HCT116 (cell line): ENCODE measurements around the gene ZNF283. TPM values are rescaled to one million over a fixed set of nuclear protein-coding genes. Genes with fewer than 3 reads are reported as not detected.

Experiments
- ATAC-seq: fragments of 200-7000 bp; cut with Tn5 transposase; 2 replicates; pipeline ENCODE4 v1.9.1; 2020; ENCODE audit warnings: mild to moderate bottlenecking, moderate library complexity
- BruUV-seq: library from RNA; stranded (reverse); fragments of 400-500 nt; replicated peaks from 2 replicates; lab custom pipeline; 2021; lab: Mats Ljungman, UMichigan
- CTCF ChIA-PET: fragments of 300-600 bp; sonication (Branson Sonifier 250); formaldehyde crosslinking; loops from one replicate; lab custom pipeline; 2021; ENCODE audit warnings: antibody characterized with exemption; lab: Charles Lee
- POLR2A ChIA-PET: fragments of 300-600, 350-600 bp; sonication (Branson Sonifier 250); formaldehyde crosslinking; loops from one replicate; lab custom pipeline; 2021; ENCODE audit warnings: antibody characterized with exemption; lab: Charles Lee
- RAD21 ChIA-PET, 2 experiments: fragments of 300-600 bp; sonication (Branson Sonifier 250); formaldehyde crosslinking; loops; one replicate each; lab custom pipeline; 2023; ENCODE audit warnings: low total read pairs in 2 of 2; ENCODE audit not compliant: uncharacterized antibody in 2 of 2, unreplicated experiment in 2 of 2, low non-redundant PET in 1 of 2; lab: Charles Lee
- DNase-seq: peaks from one replicate; pipeline ENCODE4 v3.0.0-alpha.2; 2010; ENCODE audit warnings: low read depth, low spot score
- H2AFZ ChIP-seq: fragments of 200-600 bp; shearing (Covaris generic), sonication (generic); 2 replicates; pipeline ENCODE4 v1.6.1; 2017; ENCODE audit warnings: low read depth, mixed run types, mixed read lengths, antibody characterized with exemption, low read length; ENCODE audit not compliant: poor library complexity, severe bottlenecking
- H3K27ac ChIP-seq: 2 replicates; pipeline ENCODE4 v1.5.1; 2012; ENCODE audit warnings: low read depth, low read length
- H3K27me3 ChIP-seq: fragments of 200-600 bp; sonication (generic); 2 replicates; pipeline ENCODE4 v1.6.1; 2016; ENCODE audit warnings: mixed run types, low read length, mixed read lengths; ENCODE audit not compliant: insufficient read depth
- H3K36me3 ChIP-seq, 2 experiments: fragments of 200-500 bp in 1 of 2; fragments of 200-600 bp in 1 of 2; sonication (Bioruptor generic) in 1 of 2; sonication (generic) in 1 of 2; 2 replicates each; pipeline versions ENCODE4 v1.5.1 to v1.6.1; 2014 to 2016; ENCODE audit warnings: low read length in 2 of 2, inconsistent platforms in 1 of 2, mixed read lengths in 1 of 2, mixed run types in 1 of 2; ENCODE audit not compliant: insufficient read depth in 2 of 2, control insufficient read depth in 1 of 2
- H3K4me1 ChIP-seq, 2 experiments: fragments of 200-600 bp in 1 of 2; sonication (generic) in 1 of 2; 2 replicates each; pipeline versions ENCODE4 v1.5.1 to v1.6.1; 2012 to 2017; ENCODE audit warnings: low read length in 2 of 2, inconsistent platforms in 1 of 2, mild to moderate bottlenecking in 1 of 2, mixed read lengths in 1 of 2, mixed run types in 1 of 2, moderate library complexity in 1 of 2; ENCODE audit not compliant: insufficient read depth in 2 of 2, control insufficient read depth in 1 of 2
- H3K4me2 ChIP-seq: fragments of 200-600 bp; sonication (generic); 2 replicates; pipeline ENCODE4 v1.6.1; 2017; ENCODE audit warnings: mixed run types, low read length, mixed read lengths
- H3K4me3 ChIP-seq, 2 experiments: fragments of 200-600 bp in 1 of 2; sonication (generic) in 1 of 2; replicated peaks in 1 of 2; 2 replicates each; pipeline ENCODE4 v1.5.1; 2011 to 2016; ENCODE audit warnings: low read length in 2 of 2, control low read depth in 1 of 2, low read depth in 1 of 2, mild to moderate bottlenecking in 1 of 2, mixed read lengths in 1 of 2, mixed run types in 1 of 2
- H3K79me2 ChIP-seq: fragments of 200-600 bp; sonication (generic); 2 replicates; pipeline ENCODE4 v1.6.1; 2017; ENCODE audit warnings: mild to moderate bottlenecking, mixed run types, low read length, moderate library complexity, mixed read lengths; ENCODE audit not compliant: insufficient read depth
- H3K9ac ChIP-seq: fragments of 200-600 bp; sonication (generic); 2 replicates; pipeline ENCODE4 v1.6.1; 2016; ENCODE audit warnings: low read length, mixed read lengths
- H3K9me2 ChIP-seq: fragments of 200-600 bp; sonication (generic), shearing (Covaris generic); 2 replicates; pipeline ENCODE4 v1.6.1; 2017; ENCODE audit warnings: mixed run types, mild to moderate bottlenecking, moderate library complexity; ENCODE audit not compliant: insufficient read depth
- H3K9me3 ChIP-seq, 2 experiments: fragments of 200-500 bp in 1 of 2; fragments of 200-600 bp in 1 of 2; sonication (Bioruptor generic) in 1 of 2; sonication (generic) in 1 of 2; 2 replicates each; pipeline ENCODE4 v1.6.1; 2014 to 2017; ENCODE audit warnings: low read length in 2 of 2, mixed read lengths in 2 of 2, inconsistent platforms in 1 of 2, low read depth in 1 of 2, mild to moderate bottlenecking in 1 of 2, mixed run types in 1 of 2, moderate library complexity in 1 of 2; ENCODE audit not compliant: control insufficient read depth in 1 of 2, insufficient read depth in 1 of 2
- H4K20me1 ChIP-seq: fragments of 200-600 bp; sonication (generic), shearing (Covaris generic); 2 replicates; pipeline ENCODE4 v1.6.1; 2017; ENCODE audit warnings: mixed run types, mild to moderate bottlenecking, moderate library complexity; ENCODE audit not compliant: insufficient read depth
- CBX3 ChIP-seq: IDR thresholded peaks from 2 replicates; pipeline ENCODE4 v1.6.1; 2012; ENCODE audit warnings: low read depth
- CEBPB ChIP-seq: IDR thresholded peaks from 2 replicates; pipeline ENCODE4 v1.6.1; 2012; ENCODE audit warnings: low read depth
- EZH2 ChIP-seq: fragments of 200-600 bp; sonication (generic); IDR thresholded peaks from 2 replicates; pipeline ENCODE4 v1.6.1; 2017; ENCODE audit warnings: antibody characterized with exemption, mixed run types
- EZH2phosphoT487 ChIP-seq: fragments of 200-600 bp; IDR thresholded peaks from 2 replicates; pipeline ENCODE4 v1.6.1; 2018; ENCODE audit warnings: antibody characterized with exemption, borderline replicate concordance
- FOSL1 ChIP-seq: IDR thresholded peaks from 2 replicates; pipeline ENCODE4 v1.6.1; 2012; ENCODE audit warnings: low read depth
- POLR2AphosphoS5 ChIP-seq: IDR thresholded peaks from 2 replicates; pipeline ENCODE4 v1.6.1; 2011; ENCODE audit warnings: mild to moderate bottlenecking, low read depth, low read length, moderate library complexity
- SIN3A ChIP-seq: IDR thresholded peaks from 2 replicates; pipeline ENCODE4 v1.6.1; 2012; ENCODE audit warnings: low read depth
- SP1 ChIP-seq: IDR thresholded peaks from 2 replicates; pipeline ENCODE4 v1.6.1; 2012; ENCODE audit warnings: low read depth
- SRF ChIP-seq: IDR thresholded peaks from 2 replicates; pipeline ENCODE4 v1.6.1; 2012; ENCODE audit warnings: low read depth
- TCF7L2 ChIP-seq: IDR thresholded peaks from 2 replicates; pipeline ENCODE4 v1.7.0; 2011; ENCODE audit warnings: borderline replicate concordance, inconsistent platforms; ENCODE audit not compliant: insufficient read depth, insufficient read length; ENCODE audit errors: extremely low read depth
- YY1 ChIP-seq: IDR thresholded peaks from 2 replicates; pipeline ENCODE4 v1.6.1; 2011; ENCODE audit warnings: low read length, low read depth, moderate library complexity, mild to moderate bottlenecking; ENCODE audit not compliant: insufficient replicate concordance; ENCODE audit errors: extremely low read depth
- ZFX ChIP-seq: fragments of 450-650 bp; IDR thresholded peaks from 2 replicates; pipeline ENCODE4 v1.6.1; 2017
- intact Hi-C: fragments of 100-400 bp; cut with micrococcal nuclease; formaldehyde crosslinking; loops from 2 replicates; pipeline ENCODE4 v1.10.0; 2022
- total RNA-seq: library from RNA; stranded (reverse); gene quantifications from one replicate; pipeline ENCODE4 v1.2.1, GENCODE V29; 2021; ENCODE audit not compliant: unreplicated experiment
- TF ChIP-seq, protein P1 (sequence below), 3 experiments: fragments of 200-600 bp in 1 of 3; sonication (generic) in 1 of 3; IDR thresholded peaks in 2 of 3; conservative IDR thresholded peaks in 1 of 3; 2 replicates each; pipeline ENCODE4 v1.5.1; 2012 to 2017; ENCODE audit warnings: low read depth in 2 of 3, low read length in 2 of 3, antibody characterized with exemption in 1 of 3, borderline replicate concordance in 1 of 3, control low read depth in 1 of 3, mild to moderate bottlenecking in 1 of 3, mixed read lengths in 1 of 3, mixed run types in 1 of 3, moderate library complexity in 1 of 3; ENCODE audit not compliant: insufficient read depth in 1 of 3
- TF ChIP-seq, protein P2 (sequence below): IDR thresholded peaks from 2 replicates; pipeline ENCODE4 v1.6.1; 2012
- TF ChIP-seq, protein P3 (sequence below): IDR thresholded peaks from 2 replicates; pipeline ENCODE4 v1.6.1; 2012; ENCODE audit warnings: low read depth
- TF ChIP-seq, protein P4 (sequence below): IDR thresholded peaks from 2 replicates; pipeline ENCODE4 v1.6.1; 2011; ENCODE audit warnings: mild to moderate bottlenecking, low read length, moderate library complexity; ENCODE audit not compliant: insufficient replicate concordance; ENCODE audit errors: extremely low read depth

The ZNF283 gene
- total RNA-seq, 1 experiment from 2014 or later = 7.6 TPM

DNA sequence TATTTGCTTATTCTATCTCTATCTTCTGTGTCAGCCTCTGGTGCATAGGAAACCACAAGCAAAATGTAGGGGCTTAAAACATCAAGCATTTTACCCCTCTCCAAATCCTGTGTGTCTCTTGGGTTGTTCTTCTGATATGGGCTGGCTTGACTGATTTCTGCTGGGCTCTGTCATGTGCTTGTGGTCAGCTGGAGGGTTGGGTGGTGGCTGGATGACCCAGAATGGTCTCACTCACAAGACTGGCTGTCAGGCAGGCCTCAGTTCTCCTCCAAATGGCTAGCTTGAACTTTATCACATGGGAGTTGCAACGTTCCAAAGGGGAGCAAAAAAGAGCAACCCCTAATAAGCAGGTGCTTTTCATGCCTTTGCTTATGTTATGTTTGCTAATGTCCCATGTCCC is 15.3 kb upstream of the ZNF283 start:
- CTCF ChIA-PET = interaction anchor here (3.8 kb wide), 1 partner anchor 66 kb away, joined by 69 read pairs; no protein-coding TSS in a partner anchor
- Histone ChIP-seq H3K4me2 (no peak overlapping the region), H3K79me2 (no peaks in the 10 kb centered on the region), H4K20me1 (no peaks in the 10 kb centered on the region), H3K36me3 (no peaks in the 10 kb centered on the region), H3K9ac (no peak overlapping the region), H3K9me3 (no peaks in the 10 kb centered on the region), H3K4me1 (peaks cover 0 to 6% of the 10 kb centered on the region in 2 experiments; a peak in 1 of 4 replicates), H3K27ac (no peak overlapping the region), H3K9me2 (no peaks in the 10 kb centered on the region), H3K27me3 (no peaks in the 10 kb centered on the region), H3K4me3 (no peak overlapping the region), H2AFZ (no peak overlapping the region)
- intact Hi-C loops = no loop called here
- no peak for DNase-seq
- no TSS peak for BruUV-seq
- POLR2A ChIA-PET = no interaction called here
- RAD21 ChIA-PET = no interaction called here
- TF ChIP-seq POLR2AphosphoS5 (no peak), SRF (no peak), SP1 (no peak), CBX3 (no peak), CEBPB (no peak), SIN3A (no peak), YY1 (no peak), ZFX (no peak), TCF7L2 (no peak), EZH2 (no peak), EZH2phosphoT487 (no peak), FOSL1 (no peak)
- TF ChIP-seq, protein P1, sequence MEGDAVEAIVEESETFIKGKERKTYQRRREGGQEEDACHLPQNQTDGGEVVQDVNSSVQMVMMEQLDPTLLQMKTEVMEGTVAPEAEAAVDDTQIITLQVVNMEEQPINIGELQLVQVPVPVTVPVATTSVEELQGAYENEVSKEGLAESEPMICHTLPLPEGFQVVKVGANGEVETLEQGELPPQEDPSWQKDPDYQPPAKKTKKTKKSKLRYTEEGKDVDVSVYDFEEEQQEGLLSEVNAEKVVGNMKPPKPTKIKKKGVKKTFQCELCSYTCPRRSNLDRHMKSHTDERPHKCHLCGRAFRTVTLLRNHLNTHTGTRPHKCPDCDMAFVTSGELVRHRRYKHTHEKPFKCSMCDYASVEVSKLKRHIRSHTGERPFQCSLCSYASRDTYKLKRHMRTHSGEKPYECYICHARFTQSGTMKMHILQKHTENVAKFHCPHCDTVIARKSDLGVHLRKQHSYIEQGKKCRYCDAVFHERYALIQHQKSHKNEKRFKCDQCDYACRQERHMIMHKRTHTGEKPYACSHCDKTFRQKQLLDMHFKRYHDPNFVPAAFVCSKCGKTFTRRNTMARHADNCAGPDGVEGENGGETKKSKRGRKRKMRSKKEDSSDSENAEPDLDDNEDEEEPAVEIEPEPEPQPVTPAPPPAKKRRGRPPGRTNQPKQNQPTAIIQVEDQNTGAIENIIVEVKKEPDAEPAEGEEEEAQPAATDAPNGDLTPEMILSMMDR (IDR thresholded peaks at IDR 0.05 in 2 of 3, conservative IDR thresholded peaks at IDR 0.05 in 1 of 3; ENCODE audit: borderline replicate concordance in 1 of 3, insufficient read depth in 1 of 3, low read depth in 2 of 3, low read length in 2 of 3) = no peak
- TF ChIP-seq, protein P2, sequence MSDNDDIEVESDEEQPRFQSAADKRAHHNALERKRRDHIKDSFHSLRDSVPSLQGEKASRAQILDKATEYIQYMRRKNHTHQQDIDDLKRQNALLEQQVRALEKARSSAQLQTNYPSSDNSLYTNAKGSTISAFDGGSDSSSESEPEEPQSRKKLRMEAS = no peak
- TF ChIP-seq, protein P3, sequence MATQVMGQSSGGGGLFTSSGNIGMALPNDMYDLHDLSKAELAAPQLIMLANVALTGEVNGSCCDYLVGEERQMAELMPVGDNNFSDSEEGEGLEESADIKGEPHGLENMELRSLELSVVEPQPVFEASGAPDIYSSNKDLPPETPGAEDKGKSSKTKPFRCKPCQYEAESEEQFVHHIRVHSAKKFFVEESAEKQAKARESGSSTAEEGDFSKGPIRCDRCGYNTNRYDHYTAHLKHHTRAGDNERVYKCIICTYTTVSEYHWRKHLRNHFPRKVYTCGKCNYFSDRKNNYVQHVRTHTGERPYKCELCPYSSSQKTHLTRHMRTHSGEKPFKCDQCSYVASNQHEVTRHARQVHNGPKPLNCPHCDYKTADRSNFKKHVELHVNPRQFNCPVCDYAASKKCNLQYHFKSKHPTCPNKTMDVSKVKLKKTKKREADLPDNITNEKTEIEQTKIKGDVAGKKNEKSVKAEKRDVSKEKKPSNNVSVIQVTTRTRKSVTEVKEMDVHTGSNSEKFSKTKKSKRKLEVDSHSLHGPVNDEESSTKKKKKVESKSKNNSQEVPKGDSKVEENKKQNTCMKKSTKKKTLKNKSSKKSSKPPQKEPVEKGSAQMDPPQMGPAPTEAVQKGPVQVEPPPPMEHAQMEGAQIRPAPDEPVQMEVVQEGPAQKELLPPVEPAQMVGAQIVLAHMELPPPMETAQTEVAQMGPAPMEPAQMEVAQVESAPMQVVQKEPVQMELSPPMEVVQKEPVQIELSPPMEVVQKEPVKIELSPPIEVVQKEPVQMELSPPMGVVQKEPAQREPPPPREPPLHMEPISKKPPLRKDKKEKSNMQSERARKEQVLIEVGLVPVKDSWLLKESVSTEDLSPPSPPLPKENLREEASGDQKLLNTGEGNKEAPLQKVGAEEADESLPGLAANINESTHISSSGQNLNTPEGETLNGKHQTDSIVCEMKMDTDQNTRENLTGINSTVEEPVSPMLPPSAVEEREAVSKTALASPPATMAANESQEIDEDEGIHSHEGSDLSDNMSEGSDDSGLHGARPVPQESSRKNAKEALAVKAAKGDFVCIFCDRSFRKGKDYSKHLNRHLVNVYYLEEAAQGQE = no peak
- TF ChIP-seq, protein P4, sequence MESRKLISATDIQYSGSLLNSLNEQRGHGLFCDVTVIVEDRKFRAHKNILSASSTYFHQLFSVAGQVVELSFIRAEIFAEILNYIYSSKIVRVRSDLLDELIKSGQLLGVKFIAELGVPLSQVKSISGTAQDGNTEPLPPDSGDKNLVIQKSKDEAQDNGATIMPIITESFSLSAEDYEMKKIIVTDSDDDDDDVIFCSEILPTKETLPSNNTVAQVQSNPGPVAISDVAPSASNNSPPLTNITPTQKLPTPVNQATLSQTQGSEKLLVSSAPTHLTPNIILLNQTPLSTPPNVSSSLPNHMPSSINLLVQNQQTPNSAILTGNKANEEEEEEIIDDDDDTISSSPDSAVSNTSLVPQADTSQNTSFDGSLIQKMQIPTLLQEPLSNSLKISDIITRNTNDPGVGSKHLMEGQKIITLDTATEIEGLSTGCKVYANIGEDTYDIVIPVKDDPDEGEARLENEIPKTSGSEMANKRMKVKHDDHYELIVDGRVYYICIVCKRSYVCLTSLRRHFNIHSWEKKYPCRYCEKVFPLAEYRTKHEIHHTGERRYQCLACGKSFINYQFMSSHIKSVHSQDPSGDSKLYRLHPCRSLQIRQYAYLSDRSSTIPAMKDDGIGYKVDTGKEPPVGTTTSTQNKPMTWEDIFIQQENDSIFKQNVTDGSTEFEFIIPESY = no peak
- ATAC-seq = no peak
